DND-41 (cell line): Measurements from ENCODE around the gene RNU5B-1.

Experiments used
- ATAC-seq: fragments of 200-7000 bp; cut with Tn5 transposase; 3 replicates; pipeline ENCODE4 v1.9.1; 2021; ENCODE audit warnings: low read depth; ENCODE audit not compliant: insufficient read depth
- DNase-seq: peaks from one replicate; pipeline ENCODE4 v3.0.0-alpha.2; 2020
- H2AFZ ChIP-seq: 2 replicates; pipeline ENCODE4 v1.6.0; 2012; ENCODE audit warnings: low read depth, low read length
- H3K27ac ChIP-seq: 2 replicates; pipeline ENCODE4 v1.5.1; 2012; ENCODE audit warnings: low read length, inconsistent platforms
- H3K27me3 ChIP-seq: fragments of 200-600 bp; sonication (generic); 2 replicates; pipeline ENCODE4 v1.6.0; 2012; ENCODE audit warnings: low read length, mild to moderate bottlenecking, inconsistent platforms; ENCODE audit not compliant: insufficient read depth, poor library complexity
- H3K36me3 ChIP-seq: 2 replicates; pipeline ENCODE4 v1.5.1; 2012; ENCODE audit warnings: low read length, inconsistent platforms; ENCODE audit not compliant: insufficient read depth
- H3K4me1 ChIP-seq: 2 replicates; pipeline ENCODE4 v1.5.1; 2012; ENCODE audit warnings: mild to moderate bottlenecking, low read length; ENCODE audit not compliant: insufficient read depth
- H3K4me2 ChIP-seq: 2 replicates; pipeline ENCODE4 v1.6.0; 2012; ENCODE audit warnings: mild to moderate bottlenecking, moderate library complexity, low read length, inconsistent platforms; ENCODE audit not compliant: insufficient read depth
- H3K4me3 ChIP-seq, 2 experiments: fragments of 200-600 bp in 1 of 2; shearing (Covaris generic) in 1 of 2; 2 replicates each; pipeline ENCODE4 v1.5.1; 2012 to 2016; ENCODE audit warnings: inconsistent platforms in 2 of 2, low read length in 2 of 2, mild to moderate bottlenecking in 2 of 2, low read depth in 1 of 2, moderate library complexity in 1 of 2
- H3K79me2 ChIP-seq: 2 replicates; pipeline ENCODE4 v1.6.0; 2012; ENCODE audit warnings: low read length, inconsistent platforms; ENCODE audit not compliant: insufficient read depth
- H3K9ac ChIP-seq: 2 replicates; pipeline ENCODE4 v1.6.0; 2012; ENCODE audit warnings: low read depth, mild to moderate bottlenecking, inconsistent platforms, low read length, moderate library complexity
- H3K9me3 ChIP-seq: 2 replicates; pipeline ENCODE4 v1.5.1; 2012; ENCODE audit warnings: low read length, moderate library complexity, mild to moderate bottlenecking, inconsistent platforms; ENCODE audit not compliant: insufficient read depth, severe bottlenecking
- H4K20me1 ChIP-seq: 2 replicates; pipeline ENCODE4 v1.6.0; 2012; ENCODE audit warnings: low read length; ENCODE audit not compliant: insufficient read depth
- EZH2 ChIP-seq: IDR thresholded peaks from 3 replicates; pipeline ENCODE4 v1.6.1; 2012; ENCODE audit warnings: borderline replicate concordance, low read depth, mild to moderate bottlenecking, moderate library complexity, low read length, inconsistent platforms; ENCODE audit not compliant: severe bottlenecking
- TF ChIP-seq, protein P1 (sequence below): IDR thresholded peaks from 2 replicates; pipeline ENCODE4 v1.5.1; 2012; ENCODE audit warnings: borderline replicate concordance, low read length, moderate library complexity, mild to moderate bottlenecking; ENCODE audit not compliant: poor library complexity, severe bottlenecking; ENCODE audit errors: extremely low read depth

Gene RNU5B-1

DNA sequence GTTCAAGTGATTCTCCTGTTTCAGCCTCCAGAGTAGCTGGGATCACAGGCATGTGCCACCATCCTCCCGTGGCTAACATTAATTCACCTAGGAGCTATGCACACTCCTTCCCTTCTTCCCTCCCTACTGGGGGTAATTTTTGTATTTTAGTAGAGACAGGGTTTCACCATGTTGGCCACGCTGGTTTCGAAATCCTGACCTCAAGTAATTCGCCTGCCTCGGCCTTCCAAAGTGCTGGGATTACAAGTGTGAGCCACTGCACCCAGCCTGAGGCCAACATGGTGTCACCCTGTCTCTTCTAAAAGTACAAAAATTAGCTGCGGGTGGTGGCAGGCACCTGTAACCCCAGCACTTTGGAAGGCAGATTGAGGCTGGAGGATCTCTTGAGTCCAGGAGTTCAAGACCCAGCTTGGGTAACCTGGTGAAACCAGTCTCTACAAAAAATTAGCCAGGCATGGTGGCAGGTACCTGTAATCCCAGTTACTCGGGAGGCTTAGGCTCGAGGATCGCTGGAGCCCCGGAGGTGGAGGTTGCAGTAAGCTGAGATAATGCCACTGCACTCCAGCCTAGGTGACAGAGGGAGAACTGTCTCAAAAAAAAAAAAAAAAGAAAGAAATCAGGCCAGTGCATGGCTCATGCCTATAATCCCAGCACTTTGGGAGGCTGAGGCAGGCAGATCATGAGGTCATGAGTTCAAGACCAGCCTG, 6.1 kb downstream of the RNU5B-1 start:
- Histone ChIP-seq H3K36me3 (no peaks in the 10 kb centered on the region), H4K20me1 (no peaks in the 10 kb centered on the region), H2AFZ (no peak overlapping the region), H3K4me2 (no peak overlapping the region), H3K27ac (no peak overlapping the region), H3K9me3 (no peaks in the 10 kb centered on the region), H3K4me1 (peaks cover 12% of the 10 kb centered on the region; the same call in 1 of the 2 replicates), H3K4me3 (no peak overlapping the region), H3K9ac (no peak overlapping the region), H3K27me3 (no peaks in the 10 kb centered on the region), H3K79me2 (no peaks in the 10 kb centered on the region)
- TF ChIP-seq EZH2 = no peak
- TF ChIP-seq, protein P1, sequence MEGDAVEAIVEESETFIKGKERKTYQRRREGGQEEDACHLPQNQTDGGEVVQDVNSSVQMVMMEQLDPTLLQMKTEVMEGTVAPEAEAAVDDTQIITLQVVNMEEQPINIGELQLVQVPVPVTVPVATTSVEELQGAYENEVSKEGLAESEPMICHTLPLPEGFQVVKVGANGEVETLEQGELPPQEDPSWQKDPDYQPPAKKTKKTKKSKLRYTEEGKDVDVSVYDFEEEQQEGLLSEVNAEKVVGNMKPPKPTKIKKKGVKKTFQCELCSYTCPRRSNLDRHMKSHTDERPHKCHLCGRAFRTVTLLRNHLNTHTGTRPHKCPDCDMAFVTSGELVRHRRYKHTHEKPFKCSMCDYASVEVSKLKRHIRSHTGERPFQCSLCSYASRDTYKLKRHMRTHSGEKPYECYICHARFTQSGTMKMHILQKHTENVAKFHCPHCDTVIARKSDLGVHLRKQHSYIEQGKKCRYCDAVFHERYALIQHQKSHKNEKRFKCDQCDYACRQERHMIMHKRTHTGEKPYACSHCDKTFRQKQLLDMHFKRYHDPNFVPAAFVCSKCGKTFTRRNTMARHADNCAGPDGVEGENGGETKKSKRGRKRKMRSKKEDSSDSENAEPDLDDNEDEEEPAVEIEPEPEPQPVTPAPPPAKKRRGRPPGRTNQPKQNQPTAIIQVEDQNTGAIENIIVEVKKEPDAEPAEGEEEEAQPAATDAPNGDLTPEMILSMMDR = no peak
- ATAC-seq (no peak), DNase-seq (no peak)

DNA sequence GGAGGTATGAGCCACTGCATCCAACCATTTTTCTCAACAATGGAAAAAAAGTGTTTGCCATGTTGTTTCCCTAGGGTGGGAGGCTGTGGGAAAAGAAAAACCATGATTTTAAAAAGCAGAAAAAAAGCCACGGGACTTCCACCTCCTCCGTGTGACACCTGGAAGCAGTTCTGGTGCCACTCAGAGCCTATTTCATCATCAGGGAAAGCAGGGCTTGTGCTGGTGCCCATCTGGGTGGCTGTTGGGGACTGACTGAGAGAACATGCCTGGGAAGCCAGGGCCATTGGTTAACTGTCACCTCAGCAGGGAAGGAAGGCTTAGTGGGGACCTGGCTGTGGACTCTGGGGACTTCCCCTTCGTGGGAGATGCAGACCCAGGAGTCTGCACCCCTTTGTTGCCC, 7.3 kb downstream of the RNU5B-1 start:
- peaks cover 2% of the 10 kb centered on the region; the same call in 1 of the 2 replicates for H3K4me1 ChIP-seq
- no peaks in the 10 kb centered on the region for H3K79me2 ChIP-seq
- H3K4me2 ChIP-seq = no peak overlapping the region
- DNase-seq (no peak), ATAC-seq (no peak)
- H3K36me3 ChIP-seq = no peaks in the 10 kb centered on the region
- no peak overlapping the region for H3K9ac ChIP-seq
- H3K9me3 ChIP-seq = no peaks in the 10 kb centered on the region
- TF ChIP-seq, protein P1 = no peak
- no peak for TF ChIP-seq EZH2
- no peaks in the 10 kb centered on the region for H3K27me3 ChIP-seq
- no peak overlapping the region for H3K27ac ChIP-seq
- no peaks in the 10 kb centered on the region for H4K20me1 ChIP-seq
- no peak overlapping the region for H3K4me3 ChIP-seq
- no peak overlapping the region for H2AFZ ChIP-seq

DNA sequence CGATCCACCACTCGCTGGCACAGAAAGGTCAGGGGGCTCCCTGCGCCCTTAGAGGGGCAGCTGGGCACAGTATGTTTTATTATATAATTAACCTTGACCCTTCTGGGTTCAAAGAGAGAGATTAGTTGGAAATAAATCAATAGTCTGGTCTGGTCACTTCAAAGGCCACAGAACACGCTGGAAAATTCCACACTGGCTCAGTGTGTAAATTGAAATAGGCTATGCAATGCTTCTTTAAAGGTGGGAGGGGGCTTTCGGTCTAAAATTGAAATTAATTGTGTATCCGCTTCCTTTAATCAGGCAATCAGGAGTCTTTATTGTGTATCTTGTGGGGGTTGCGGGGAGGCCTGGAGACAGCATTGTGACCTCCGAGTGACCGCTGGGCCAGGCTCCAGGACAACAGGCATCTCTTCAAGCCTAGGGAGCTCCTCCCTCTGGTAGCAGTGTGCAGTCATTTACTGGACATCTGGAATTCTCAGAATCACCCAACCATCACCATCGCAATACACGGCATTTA, 8.0 kb downstream of the RNU5B-1 start:
- TF ChIP-seq EZH2 = no peak
- TF ChIP-seq, protein P1 = no peak
- no peaks in the 10 kb centered on the region for H3K79me2 ChIP-seq
- no peak for DNase-seq

More for the DNA sequence above, 8.0 kb downstream of the RNU5B-1 start:
- Histone ChIP-seq H2AFZ (no peak overlapping the region), H3K9me3 (no peaks in the 10 kb centered on the region), H4K20me1 (no peaks in the 10 kb centered on the region), H3K27me3 (no peaks in the 10 kb centered on the region), H3K27ac (no peak overlapping the region), H3K4me2 (no peak overlapping the region), H3K4me1 (no peaks in the 10 kb centered on the region), H3K4me3 (no peak overlapping the region), H3K36me3 (no peaks in the 10 kb centered on the region), H3K9ac (no peak overlapping the region)
- ATAC-seq = no peak
